ENCODE results near the gene ABHD8.

ABHD8 gene

GRCh38 chr19:17293605-17294004 lies 9.6 kb downstream of the ABHD8 start:
- ChIA-PET POLR2A (no interaction called here), CTCF (interaction anchor here (0.7 to 7.8 kb wide), 10 partner anchors 10 to 107 kb away, joined by 3 to 53 read pairs (median 4); partner anchors contain the start of genes ABHD8, ANKLE1, DDA1 and MRPL34)
- DNase-seq (ENCODE audit: extremely low spot score), result no peak

GRCh38 chr19:17292301-17293074 lies 10.7 kb downstream of the ABHD8 start:
- peak; percentile 97 for DNase-seq (ENCODE audit: extremely low spot score)
- TF ChIP-seq CTCF (IDR thresholded peaks at IDR 0.05; ENCODE audit: control extremely low read depth, extremely low read depth, low read depth, missing control alignments), result peak; percentile 89
- ChIA-PET POLR2A (interaction anchor here (0.5 kb wide), 1 partner anchor 106 kb away, joined by 6 read pairs; no protein-coding TSS in a partner anchor), CTCF (interaction anchor here (0.7 to 7.8 kb wide), 12 partner anchors 10 to 120 kb away, joined by 3 to 53 read pairs (median 4); partner anchors contain the start of genes ABHD8, ANKLE1, DDA1 and MRPL34)

More at GRCh38 chr19:17293605-17294004, 9.6 kb downstream of the ABHD8 start:
- no peak for TF ChIP-seq CTCF (IDR thresholded peaks at IDR 0.05; ENCODE audit: control extremely low read depth, extremely low read depth, low read depth, missing control alignments)

- TF ChIP-seq CTCF (IDR thresholded peaks at IDR 0.05; ENCODE audit: control extremely low read depth, extremely low read depth, low read depth, missing control alignments), result no peak
- ChIA-PET POLR2A (no interaction called here), CTCF (interaction anchor here (7.8 kb wide), 1 partner anchor 14 kb away, joined by 51 read pairs; the partner anchor contains the start of genes ABHD8 and MRPL34)
- DNase-seq (ENCODE audit: extremely low spot score), result peak; percentile 89
Measured at GRCh38 chr19:17289489-17289888, 13.7 kb downstream of the ABHD8 start.

GRCh38 chr19:17286752-17287151 lies 16.5 kb downstream of the ABHD8 start:
- POLR2A ChIA-PET, result no interaction called here
- no peak for TF ChIP-seq CTCF (IDR thresholded peaks at IDR 0.05; ENCODE audit: control extremely low read depth, extremely low read depth, low read depth, missing control alignments)
- no peak for DNase-seq (ENCODE audit: extremely low spot score)
- CTCF ChIA-PET, result interaction anchor here (0.9 to 1.5 kb wide), 3 partner anchors 13 to 99 kb away, joined by 3 to 4 read pairs (median 4); partner anchors contain the start of gene USHBP1

GRCh38 chr19:17286263-17286662 lies 17.0 kb downstream of the ABHD8 start:
- DNase-seq (ENCODE audit: extremely low spot score), result no peak
- POLR2A ChIA-PET, result no interaction called here
- CTCF ChIA-PET, result interaction anchor here (0.9 to 1.5 kb wide), 3 partner anchors 14 to 99 kb away, joined by 3 to 4 read pairs (median 4); partner anchors contain the start of gene USHBP1
- TF ChIP-seq CTCF (IDR thresholded peaks at IDR 0.05; ENCODE audit: control extremely low read depth, extremely low read depth, low read depth, missing control alignments), result no peak

GRCh38 chr19:17285415-17286135 lies 17.6 kb downstream of the ABHD8 start:
- DNase-seq (ENCODE audit: extremely low spot score), result no peak
- TF ChIP-seq CTCF (IDR thresholded peaks at IDR 0.05; ENCODE audit: control extremely low read depth, extremely low read depth, low read depth, missing control alignments), result no peak
- CTCF ChIA-PET, result interaction anchor here (1.5 to 5.7 kb wide), 3 partner anchors 19 to 23 kb away, joined by 4 to 46 read pairs (median 4); partner anchors contain the start of genes BABAM1, MRPL34 and USHBP1
- POLR2A ChIA-PET, result no interaction called here
